Left ventricle myocardium inferior (tissue), 1 donor: ENCODE results near the gene NUP153. TPM values are rescaled to one million over a fixed set of nuclear protein-coding genes. Genes with fewer than 3 reads are reported as not detected.
A peak's percentile ranks its signal among the peaks of the same experiment; 100 is the strongest.

ENCODE experiments used
- DNase-seq: peaks from one replicate; pipeline ENCODE4 v3.0.0-alpha.2; 2020
- H3K27ac ChIP-seq: fragments of 200-600 bp; replicated peaks from 2 replicates; pipeline ENCODE4 v1.8.0; 2021
- H3K27me3 ChIP-seq: fragments of 200-600 bp; 2 replicates; pipeline ENCODE4 v1.8.0; 2021; ENCODE audit warnings: low read depth
- H3K36me3 ChIP-seq: fragments of 200-600 bp; 2 replicates; pipeline ENCODE4 v1.8.0; 2021
- H3K4me1 ChIP-seq: fragments of 200-600 bp; 2 replicates; pipeline ENCODE4 v1.8.0; 2021
- H3K4me3 ChIP-seq: fragments of 200-600 bp; 2 replicates; pipeline ENCODE4 v1.8.0; 2021; ENCODE audit warnings: mild to moderate bottlenecking, moderate library complexity
- H3K9me3 ChIP-seq: fragments of 200-600 bp; replicated peaks from 2 replicates; pipeline ENCODE4 v1.8.0; 2021
- intact Hi-C: fragments of 100-400 bp; cut with micrococcal nuclease; formaldehyde crosslinking; loops from one replicate; pipeline ENCODE4 v1.11.0; 2022
- total RNA-seq: library from RNA; stranded (reverse); fragmentation: NEBNext Ultra II Directional; extraction: Animal tissue kit (Norgen Biotek cat#: 25700); gene quantifications from one replicate; pipeline ENCODE4 v1.2.1, GENCODE V29; 2021
- TF ChIP-seq, protein P1 (sequence below): fragments of 200-600 bp; IDR thresholded peaks from 2 replicates; pipeline ENCODE4 v1.8.0; 2021; ENCODE audit warnings: antibody characterized with exemption, mild to moderate bottlenecking, borderline replicate concordance
- donor health status: DM: no; HTN: yes; CAD: no; lungs with severe emphysema.

NUP153 gene
- total RNA-seq, 1 donor from 2014 or later, result 24.1 TPM

DNA sequence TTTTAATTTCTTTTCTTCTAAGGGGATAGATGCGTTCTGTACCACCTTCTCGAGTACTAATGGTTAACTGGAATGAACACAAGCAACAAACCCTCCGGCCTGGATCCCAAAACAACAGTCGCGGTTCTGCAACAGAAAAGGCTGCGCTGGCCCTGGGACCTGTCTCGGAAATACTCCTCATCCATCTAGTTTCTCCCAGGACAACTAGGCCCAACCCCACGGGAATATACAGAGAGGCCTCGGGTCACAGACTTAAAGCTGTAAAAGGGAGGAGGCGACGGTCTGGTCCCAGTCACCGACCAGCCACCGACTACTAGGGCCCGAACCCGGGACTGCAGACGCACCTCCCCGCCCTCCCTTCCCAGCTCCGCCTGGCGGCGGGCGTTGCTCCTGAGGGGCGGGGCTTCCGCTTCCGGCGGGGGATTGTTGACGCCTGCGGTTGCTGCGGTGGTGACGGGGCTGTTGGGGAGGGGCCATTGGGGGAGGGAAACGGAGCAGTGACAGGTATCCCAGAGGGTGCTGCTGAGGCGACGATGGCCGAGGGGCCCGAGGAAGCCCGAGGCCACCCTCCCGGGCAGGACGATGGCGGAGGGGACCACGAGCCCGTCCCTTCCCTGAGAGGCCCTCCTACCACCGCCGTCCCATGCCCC, 106.7 kb downstream of the NUP153 start, which contains the start of gene FAM8A1:
FAM8A1 (plus strand) TSS at position 426 of the 650 bp plus-strand sequence; CDS start at position 534, 108 bp downstream.
- peak; percentile 96 for DNase-seq
- intact Hi-C loops, result no loop called here
- TF ChIP-seq, protein P1, sequence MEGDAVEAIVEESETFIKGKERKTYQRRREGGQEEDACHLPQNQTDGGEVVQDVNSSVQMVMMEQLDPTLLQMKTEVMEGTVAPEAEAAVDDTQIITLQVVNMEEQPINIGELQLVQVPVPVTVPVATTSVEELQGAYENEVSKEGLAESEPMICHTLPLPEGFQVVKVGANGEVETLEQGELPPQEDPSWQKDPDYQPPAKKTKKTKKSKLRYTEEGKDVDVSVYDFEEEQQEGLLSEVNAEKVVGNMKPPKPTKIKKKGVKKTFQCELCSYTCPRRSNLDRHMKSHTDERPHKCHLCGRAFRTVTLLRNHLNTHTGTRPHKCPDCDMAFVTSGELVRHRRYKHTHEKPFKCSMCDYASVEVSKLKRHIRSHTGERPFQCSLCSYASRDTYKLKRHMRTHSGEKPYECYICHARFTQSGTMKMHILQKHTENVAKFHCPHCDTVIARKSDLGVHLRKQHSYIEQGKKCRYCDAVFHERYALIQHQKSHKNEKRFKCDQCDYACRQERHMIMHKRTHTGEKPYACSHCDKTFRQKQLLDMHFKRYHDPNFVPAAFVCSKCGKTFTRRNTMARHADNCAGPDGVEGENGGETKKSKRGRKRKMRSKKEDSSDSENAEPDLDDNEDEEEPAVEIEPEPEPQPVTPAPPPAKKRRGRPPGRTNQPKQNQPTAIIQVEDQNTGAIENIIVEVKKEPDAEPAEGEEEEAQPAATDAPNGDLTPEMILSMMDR, result peak; percentile 73
- Histone ChIP-seq H3K36me3 (peaks cover 22% of the 10 kb centered on the region), H3K27me3 (no peaks in the 10 kb centered on the region), H3K27ac (peak within 1 kb of the TSS; percentile 95), H3K4me3 (peak within 1 kb of the TSS; percentile 94), H3K9me3 (no peaks in the 10 kb centered on the region), H3K4me1 (peaks cover 30% of the 10 kb centered on the region)

DNA sequence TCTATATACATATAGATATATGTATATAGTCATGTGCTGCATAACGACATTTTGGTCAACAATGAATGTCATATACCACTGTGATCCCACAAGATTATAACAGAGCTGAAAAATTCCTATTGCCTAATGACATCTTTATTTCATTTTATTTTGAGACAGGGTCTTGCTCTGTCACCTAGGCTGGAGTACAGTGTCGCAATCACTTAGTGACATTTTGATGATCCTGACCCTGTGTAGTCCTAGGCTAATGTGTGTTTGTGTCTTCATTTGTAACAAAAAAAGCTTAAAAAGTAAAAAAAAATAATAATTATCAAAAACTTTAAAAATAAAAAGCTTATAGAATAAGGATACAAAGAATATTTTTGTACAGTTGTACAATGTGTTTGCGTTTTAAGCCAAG, 110.6 kb downstream of the NUP153 start:
- Histone ChIP-seq H3K27ac (no peak overlapping the region), H3K9me3 (no peaks in the 10 kb centered on the region), H3K27me3 (no peaks in the 10 kb centered on the region), H3K4me1 (peaks cover 16% of the 10 kb centered on the region), H3K36me3 (no peaks in the 10 kb centered on the region), H3K4me3 (no peak overlapping the region)
- DNase-seq, result no peak
- TF ChIP-seq, protein P1, result no peak
- intact Hi-C loops, result no loop called here

DNA sequence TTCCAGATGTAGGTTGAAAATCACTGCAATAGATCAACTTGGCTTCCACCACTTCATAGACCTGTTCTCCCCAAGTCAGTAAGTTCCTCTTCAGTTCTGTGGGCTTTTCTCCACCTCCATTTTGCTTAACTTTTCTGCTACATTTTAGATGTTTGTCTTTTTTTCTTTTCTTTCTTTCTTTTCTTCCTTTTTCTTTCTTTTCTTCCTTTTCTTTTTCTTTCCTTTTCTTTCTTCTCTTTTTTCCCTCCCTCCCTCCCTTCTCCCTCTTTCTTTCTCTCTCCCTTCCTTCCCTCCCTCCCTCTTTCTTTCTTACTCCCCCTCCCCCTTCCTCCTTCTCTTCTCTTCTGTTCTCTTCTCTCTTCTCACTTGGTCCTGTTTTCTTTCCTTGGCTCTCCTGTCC, 113.5 kb downstream of the NUP153 start:
- no peak for DNase-seq
- no peaks in the 10 kb centered on the region for H3K36me3 ChIP-seq
- no peaks in the 10 kb centered on the region for H3K27me3 ChIP-seq
- H3K9me3 ChIP-seq, result no peaks in the 10 kb centered on the region
- TF ChIP-seq, protein P1, result no peak
- no peak overlapping the region for H3K27ac ChIP-seq
- H3K4me1 ChIP-seq, result no peaks in the 10 kb centered on the region
- intact Hi-C loops, result no loop called here
- no peak overlapping the region for H3K4me3 ChIP-seq

DNA sequence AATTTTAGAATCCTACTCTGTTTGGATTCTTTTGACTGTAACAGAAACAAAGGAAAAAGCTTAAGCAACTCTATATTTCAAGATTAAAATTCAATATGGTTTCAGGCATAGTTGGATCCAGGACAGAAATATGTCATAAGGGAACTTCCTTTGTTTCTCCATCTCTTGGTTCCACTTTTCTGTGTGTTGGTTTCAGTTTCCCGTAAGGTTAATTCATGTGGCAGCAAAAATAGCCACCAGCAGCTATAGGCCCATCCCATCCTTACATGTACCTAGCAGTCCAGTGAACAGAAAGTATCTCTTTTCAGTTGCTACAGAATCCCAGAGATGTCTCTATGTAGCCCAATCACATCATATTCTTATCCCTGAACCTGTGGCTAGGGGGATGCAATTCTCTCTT, 115.4 kb downstream of the NUP153 start:
- DNase-seq, result no peak
- no peaks in the 10 kb centered on the region for H3K9me3 ChIP-seq
- H3K36me3 ChIP-seq, result no peaks in the 10 kb centered on the region
- no peaks in the 10 kb centered on the region for H3K4me1 ChIP-seq
- TF ChIP-seq, protein P1, result no peak
- H3K4me3 ChIP-seq, result no peak overlapping the region
- intact Hi-C loops, result no loop called here
- no peaks in the 10 kb centered on the region for H3K27me3 ChIP-seq
- no peak overlapping the region for H3K27ac ChIP-seq

DNA sequence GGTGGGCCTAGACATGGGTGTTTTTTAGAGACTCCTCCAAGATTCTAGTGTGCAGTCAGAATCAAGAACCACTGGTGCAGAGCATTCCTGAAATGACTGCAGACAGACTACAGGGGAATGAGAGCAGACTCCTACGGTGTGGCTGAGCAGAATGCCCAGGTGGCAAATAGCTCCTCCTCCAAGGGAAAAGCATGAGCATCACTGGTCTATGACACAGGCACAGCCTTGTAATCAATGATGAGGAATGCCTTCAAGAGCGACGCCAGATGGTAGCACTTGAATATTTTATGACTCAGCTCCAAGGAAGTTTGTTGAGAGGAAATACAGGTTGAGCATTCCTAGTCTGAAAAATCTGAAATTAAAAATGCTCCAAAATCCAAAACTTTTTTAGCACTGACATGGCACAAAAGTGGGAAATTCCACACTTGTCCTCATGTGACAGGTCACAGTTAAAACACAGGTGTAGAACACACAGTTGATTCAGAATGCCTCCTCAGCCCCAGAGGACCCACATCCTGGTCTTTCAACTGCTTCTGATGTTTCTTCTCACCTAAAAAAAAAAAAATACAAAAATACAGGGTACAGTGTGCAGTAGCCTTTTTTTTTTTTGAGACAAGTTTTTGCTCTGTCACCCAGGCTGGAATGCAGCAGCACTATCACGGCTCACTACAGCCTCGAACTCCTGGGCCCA, 117.2 kb downstream of the NUP153 start:
- Histone ChIP-seq H3K27me3 (no peaks in the 10 kb centered on the region), H3K27ac (no peak overlapping the region), H3K4me1 (no peaks in the 10 kb centered on the region), H3K4me3 (no peak overlapping the region), H3K9me3 (no peaks in the 10 kb centered on the region), H3K36me3 (no peaks in the 10 kb centered on the region)
- intact Hi-C loops, result loop anchor here (10.0 kb wide), 1 partner anchor 305 kb away; the partner anchor contains the start of gene RBM24
- DNase-seq, result no peak
- TF ChIP-seq, protein P1, result no peak
